AG04449 (cell line): ENCODE data around the gene COL13A1.

ENCODE experiments used
- CTCF ChIA-PET: fragments of 350-600 bp; formaldehyde crosslinking; extraction: SDS; loops from one replicate; lab custom pipeline; 2021; ENCODE audit warnings: antibody characterized with exemption; lab: Yijun Ruan, JAX
- POLR2A ChIA-PET: fragments of 400-600, 350-600 bp; formaldehyde crosslinking; extraction: SDS; loops from one replicate; lab custom pipeline; 2020; ENCODE audit warnings: antibody characterized with exemption, inconsistent platforms; lab: Yijun Ruan, JAX
- DNase-seq: peaks from one replicate; pipeline ENCODE4 v3.0.0-alpha.2; 2010; ENCODE audit warnings: low read depth, low spot score
- H3K4me3 ChIP-seq: 2 replicates; pipeline ENCODE4 v1.5.1; 2011; ENCODE audit warnings: low read depth, mild to moderate bottlenecking, control low read depth, low read length
- TF ChIP-seq, protein P1 (sequence below): IDR thresholded peaks from one replicate; pipeline ENCODE4 v1.5.1; 2011; ENCODE audit warnings: mild to moderate bottlenecking, moderate library complexity, low read length, control low read depth, inconsistent platforms; ENCODE audit not compliant: insufficient read depth; ENCODE audit errors: missing control alignments

Gene COL13A1

DNA sequence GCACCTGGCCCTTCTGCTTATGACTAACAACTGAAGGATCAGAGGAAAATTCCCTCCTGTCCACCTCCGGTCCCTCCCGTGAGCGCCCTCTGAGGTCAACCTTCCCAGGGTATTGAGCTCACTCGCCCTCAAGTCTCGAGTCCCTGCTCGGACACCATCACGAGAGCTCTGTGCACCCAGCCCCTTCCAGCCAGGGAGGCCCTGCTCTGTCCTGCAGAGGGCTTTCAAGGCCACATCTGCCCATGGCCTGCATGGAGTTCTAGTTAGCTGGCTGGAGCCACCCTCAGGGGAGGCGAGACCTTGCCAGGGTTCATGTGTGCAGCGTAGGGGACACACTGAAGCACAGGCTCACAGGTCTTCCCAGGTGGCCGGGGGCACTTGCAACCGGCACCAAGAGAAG, 140.0 kb downstream of the COL13A1 start:
- CTCF ChIA-PET: interaction anchor here (1.4 to 7.8 kb wide), 2 partner anchors 16 to 27 kb away, joined by 4 to 65 read pairs; no protein-coding TSS in a partner anchor
- TF ChIP-seq, protein P1, sequence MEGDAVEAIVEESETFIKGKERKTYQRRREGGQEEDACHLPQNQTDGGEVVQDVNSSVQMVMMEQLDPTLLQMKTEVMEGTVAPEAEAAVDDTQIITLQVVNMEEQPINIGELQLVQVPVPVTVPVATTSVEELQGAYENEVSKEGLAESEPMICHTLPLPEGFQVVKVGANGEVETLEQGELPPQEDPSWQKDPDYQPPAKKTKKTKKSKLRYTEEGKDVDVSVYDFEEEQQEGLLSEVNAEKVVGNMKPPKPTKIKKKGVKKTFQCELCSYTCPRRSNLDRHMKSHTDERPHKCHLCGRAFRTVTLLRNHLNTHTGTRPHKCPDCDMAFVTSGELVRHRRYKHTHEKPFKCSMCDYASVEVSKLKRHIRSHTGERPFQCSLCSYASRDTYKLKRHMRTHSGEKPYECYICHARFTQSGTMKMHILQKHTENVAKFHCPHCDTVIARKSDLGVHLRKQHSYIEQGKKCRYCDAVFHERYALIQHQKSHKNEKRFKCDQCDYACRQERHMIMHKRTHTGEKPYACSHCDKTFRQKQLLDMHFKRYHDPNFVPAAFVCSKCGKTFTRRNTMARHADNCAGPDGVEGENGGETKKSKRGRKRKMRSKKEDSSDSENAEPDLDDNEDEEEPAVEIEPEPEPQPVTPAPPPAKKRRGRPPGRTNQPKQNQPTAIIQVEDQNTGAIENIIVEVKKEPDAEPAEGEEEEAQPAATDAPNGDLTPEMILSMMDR: no peak
- POLR2A ChIA-PET: no interaction called here
- DNase-seq: no peak
- H3K4me3 ChIP-seq: no peak overlapping the region

GRCh38 chr10:69943292-69943820, 141.7 kb downstream of the COL13A1 start:
- no peak overlapping the region for H3K4me3 ChIP-seq
- ChIA-PET CTCF (interaction anchor here (1.3 to 7.8 kb wide), 3 partner anchors 14 to 42 kb away, joined by 3 to 65 read pairs (median 6); no protein-coding TSS in a partner anchor), POLR2A (no interaction called here)
- TF ChIP-seq, protein P1: no peak
- no peak for DNase-seq

- H3K4me3 ChIP-seq: no peak overlapping the region
- DNase-seq: no peak
- TF ChIP-seq, protein P1: no peak
- POLR2A ChIA-PET: no interaction called here
- CTCF ChIA-PET: interaction anchor here (1.3 to 7.8 kb wide), 3 partner anchors 13 to 43 kb away, joined by 3 to 65 read pairs (median 6); no protein-coding TSS in a partner anchor
Observed at GRCh38 chr10:69944761-69945160, 143.1 kb downstream of the COL13A1 start.

DNA sequence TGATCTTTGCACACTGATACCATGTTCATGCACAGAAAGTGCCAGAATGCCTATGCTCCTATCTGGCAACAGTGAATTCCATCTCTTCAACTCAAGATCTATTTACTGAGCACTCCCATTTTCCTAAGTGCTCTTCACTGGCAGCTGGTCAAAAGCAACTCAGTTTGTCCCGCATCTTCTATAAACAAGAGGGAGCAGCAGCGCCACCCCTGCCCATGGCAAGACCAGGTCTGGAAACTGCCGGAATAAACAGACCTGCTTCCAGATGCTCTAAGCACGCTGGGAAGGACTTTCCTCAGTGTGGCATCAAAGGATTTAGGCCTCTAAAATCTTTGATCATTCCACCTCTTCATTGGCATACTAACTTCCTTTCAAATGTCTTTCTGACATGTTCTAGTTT, 146.6 kb downstream of the COL13A1 start:
- TF ChIP-seq, protein P1: no peak
- ChIA-PET POLR2A (no interaction called here), CTCF (no interaction called here)
- DNase-seq: no peak
- H3K4me3 ChIP-seq: no peak overlapping the region

GRCh38 chr10:69949770-69950169, 148.1 kb downstream of the COL13A1 start:
- H3K4me3 ChIP-seq: no peak overlapping the region
- DNase-seq: no peak
- TF ChIP-seq, protein P1: no peak
- ChIA-PET CTCF (interaction anchor here (1.2 to 2.3 kb wide), 7 partner anchors 8 to 308 kb away, joined by 3 to 15 read pairs (median 4); no protein-coding TSS in a partner anchor), POLR2A (no interaction called here)

- TF ChIP-seq, protein P1: no peak
- CTCF ChIA-PET: interaction anchor here (0.8 to 2.3 kb wide), 6 partner anchors 8 to 436 kb away, joined by 3 to 15 read pairs (median 4); no protein-coding TSS in a partner anchor
- no peak for DNase-seq
- no peak overlapping the region for H3K4me3 ChIP-seq
- POLR2A ChIA-PET: no interaction called here
Observed at GRCh38 chr10:69951658-69952057, 150.0 kb downstream of the COL13A1 start.
